HG02973 (cell line): Measurements from ENCODE around the gene SEMA5B.

Experiments used
- ATAC-seq: cut with Tn5 transposase; IDR thresholded peaks from one replicate; pipeline ENCODE4 v1.9.1; 2021; ENCODE audit warnings: moderate library complexity; ENCODE audit not compliant: unreplicated experiment

SEMA5B gene

GRCh38 chr3:122998206-122998605 lies 29.4 kb downstream of the SEMA5B start:
- no peak for ATAC-seq

GRCh38 chr3:122996038-122996580 lies 31.5 kb downstream of the SEMA5B start:
- ATAC-seq, result no peak

- no peak for ATAC-seq
These were observed 32.6 kb downstream of the SEMA5B start for GRCh38 chr3:122994954-122995353.

- ATAC-seq, result no peak
These were observed 34.2 kb downstream of the SEMA5B start for GRCh38 chr3:122993124-122993978.

- ATAC-seq, result no peak
These were observed 34.9 kb downstream of the SEMA5B start for GRCh38 chr3:122992676-122993075.

- no peak for ATAC-seq
These were observed 35.4 kb downstream of the SEMA5B start for GRCh38 chr3:122992133-122992532.

- no peak for ATAC-seq
These were observed 36.2 kb downstream of the SEMA5B start for GRCh38 chr3:122991236-122991985.

GRCh38 chr3:122989856-122990575 lies 37.5 kb downstream of the SEMA5B start:
- ATAC-seq, result no peak

- no peak for ATAC-seq
These were observed 39.1 kb downstream of the SEMA5B start for GRCh38 chr3:122988508-122988907.

- ATAC-seq, result no peak
These were observed 39.7 kb downstream of the SEMA5B start for GRCh38 chr3:122987736-122988319.

- no peak for ATAC-seq
These were observed 40.3 kb downstream of the SEMA5B start for GRCh38 chr3:122987231-122987630.

GRCh38 chr3:122986693-122987179 lies 40.8 kb downstream of the SEMA5B start:
- no peak for ATAC-seq

- no peak for ATAC-seq
These were observed 42.0 kb downstream of the SEMA5B start for GRCh38 chr3:122985539-122985938.

- no peak for ATAC-seq
These were observed 42.9 kb downstream of the SEMA5B start for GRCh38 chr3:122984650-122985049.

GRCh38 chr3:122984007-122984406 lies 43.6 kb downstream of the SEMA5B start:
- no peak for ATAC-seq

- ATAC-seq, result no peak
These were observed 45.1 kb downstream of the SEMA5B start for GRCh38 chr3:122982216-122983185.

GRCh38 chr3:122979211-122979610 lies 48.4 kb downstream of the SEMA5B start:
- no peak for ATAC-seq

- no peak for ATAC-seq
These were observed 49.0 kb downstream of the SEMA5B start for GRCh38 chr3:122978569-122978968.

GRCh38 chr3:122977746-122978466 lies 49.7 kb downstream of the SEMA5B start:
- ATAC-seq, result no peak
